ENCODE results near the gene ROCK2. TPM values are rescaled to one million over a fixed set of nuclear protein-coding genes. Genes with fewer than 3 reads are reported as not detected.
"Not testable (repeated sequence)": the region's sequence is repeated elsewhere in the genome, so short reads cannot be mapped to it uniquely, and the experiment has no call there.

The ROCK2 gene
- total RNA-seq, 4 donors from 2014 or later: 51.0 to 75.9 (median 67.6) TPM

- H3K27ac ChIP-seq: no peak overlapping the region
- DNase-seq: no peak
- H3K4me1 ChIP-seq: no peaks in the 10 kb centered on the region
- TF ChIP-seq, protein P1, sequence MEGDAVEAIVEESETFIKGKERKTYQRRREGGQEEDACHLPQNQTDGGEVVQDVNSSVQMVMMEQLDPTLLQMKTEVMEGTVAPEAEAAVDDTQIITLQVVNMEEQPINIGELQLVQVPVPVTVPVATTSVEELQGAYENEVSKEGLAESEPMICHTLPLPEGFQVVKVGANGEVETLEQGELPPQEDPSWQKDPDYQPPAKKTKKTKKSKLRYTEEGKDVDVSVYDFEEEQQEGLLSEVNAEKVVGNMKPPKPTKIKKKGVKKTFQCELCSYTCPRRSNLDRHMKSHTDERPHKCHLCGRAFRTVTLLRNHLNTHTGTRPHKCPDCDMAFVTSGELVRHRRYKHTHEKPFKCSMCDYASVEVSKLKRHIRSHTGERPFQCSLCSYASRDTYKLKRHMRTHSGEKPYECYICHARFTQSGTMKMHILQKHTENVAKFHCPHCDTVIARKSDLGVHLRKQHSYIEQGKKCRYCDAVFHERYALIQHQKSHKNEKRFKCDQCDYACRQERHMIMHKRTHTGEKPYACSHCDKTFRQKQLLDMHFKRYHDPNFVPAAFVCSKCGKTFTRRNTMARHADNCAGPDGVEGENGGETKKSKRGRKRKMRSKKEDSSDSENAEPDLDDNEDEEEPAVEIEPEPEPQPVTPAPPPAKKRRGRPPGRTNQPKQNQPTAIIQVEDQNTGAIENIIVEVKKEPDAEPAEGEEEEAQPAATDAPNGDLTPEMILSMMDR (IDR thresholded peaks at IDR 0.05): no peak
- TF ChIP-seq POLR2A (IDR thresholded peaks at IDR 0.05): no peak
- no peak overlapping the region for H3K4me3 ChIP-seq
- peaks cover 0 to 3% (median 0%) of the 10 kb centered on the region in 3 donors for H3K36me3 ChIP-seq
- no peaks in the 10 kb centered on the region for H3K9me3 ChIP-seq
- no peaks in the 10 kb centered on the region for H3K27me3 ChIP-seq
These were observed 178.0 kb downstream of the ROCK2 start for GRCh38 chr2:11166476-11166875.

GRCh38 chr2:11165046-11165445 lies 179.4 kb downstream of the ROCK2 start:
- H3K27me3 ChIP-seq, H3K36me3 ChIP-seq, H3K4me1 ChIP-seq, H3K9me3 ChIP-seq, DNase-seq, H3K4me3 ChIP-seq, H3K27ac ChIP-seq: not testable (repeated sequence)

- TF ChIP-seq, protein P1 (IDR thresholded peaks at IDR 0.05): no peak
- TF ChIP-seq POLR2A (IDR thresholded peaks at IDR 0.05): no peak
- no peak overlapping the region for H3K4me3 ChIP-seq
- H3K27me3 ChIP-seq: no peaks in the 10 kb centered on the region
- H3K27ac ChIP-seq: no peak overlapping the region
- no peaks in the 10 kb centered on the region for H3K4me1 ChIP-seq
- DNase-seq: no peak
- H3K36me3 ChIP-seq: peaks cover 0 to 3% (median 0%) of the 10 kb centered on the region in 3 donors
- H3K9me3 ChIP-seq: no peaks in the 10 kb centered on the region
These were observed 180.8 kb downstream of the ROCK2 start for GRCh38 chr2:11163439-11164317.

DNA sequence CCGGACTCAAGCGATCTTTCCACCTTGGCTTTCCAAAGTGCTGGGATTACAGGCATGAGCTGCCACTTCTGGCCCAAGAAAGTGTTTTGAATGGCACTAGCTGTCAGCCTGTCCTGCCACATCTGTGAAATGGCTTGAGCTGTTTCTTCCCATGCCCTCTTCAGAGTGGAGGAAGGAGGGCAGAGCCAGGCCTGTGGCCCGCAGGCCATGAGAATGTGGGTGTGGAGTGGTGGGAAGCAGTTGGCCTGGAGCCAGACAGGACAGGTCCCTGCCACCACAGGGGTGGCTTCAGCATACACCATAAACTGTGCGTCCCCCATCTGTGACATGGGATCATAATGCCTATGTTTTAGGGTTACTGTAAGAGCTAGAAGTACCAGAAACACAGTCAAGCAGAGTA lies 182.7 kb downstream of the ROCK2 start:
- Histone ChIP-seq H3K4me3 (no peak overlapping the region), H3K36me3 (peaks cover 0 to 3% (median 0%) of the 10 kb centered on the region in 3 donors), H3K4me1 (peaks cover 0 to 1% (median 0%) of the 10 kb centered on the region in 4 donors), H3K27me3 (no peaks in the 10 kb centered on the region), H3K27ac (no peak overlapping the region), H3K9me3 (no peaks in the 10 kb centered on the region)
- no peak for DNase-seq
- no peak for TF ChIP-seq POLR2A (IDR thresholded peaks at IDR 0.05)
- TF ChIP-seq, protein P1 (IDR thresholded peaks at IDR 0.05): no peak

GRCh38 chr2:11160731-11161455 lies 183.5 kb downstream of the ROCK2 start:
- Histone ChIP-seq H3K4me3 (no peak overlapping the region), H3K9me3 (no peaks in the 10 kb centered on the region), H3K27ac (peak overlapping the region in 2 of 4 donors; percentile 25 to 61), H3K36me3 (peaks cover 0 to 3% (median 0%) of the 10 kb centered on the region in 3 donors), H3K27me3 (no peaks in the 10 kb centered on the region), H3K4me1 (peaks cover 0 to 10% (median 3%) of the 10 kb centered on the region in 4 donors)
- no peak for DNase-seq
- TF ChIP-seq, protein P1 (IDR thresholded peaks at IDR 0.05): no peak
- TF ChIP-seq POLR2A (IDR thresholded peaks at IDR 0.05): no peak

GRCh38 chr2:11160256-11160655 lies 184.2 kb downstream of the ROCK2 start:
- no peak for DNase-seq
- Histone ChIP-seq H3K27me3 (no peaks in the 10 kb centered on the region), H3K27ac (no peak overlapping the region), H3K4me3 (no peak overlapping the region), H3K4me1 (peaks cover 0 to 12% (median 4%) of the 10 kb centered on the region in 4 donors), H3K36me3 (peaks cover 0 to 3% (median 0%) of the 10 kb centered on the region in 3 donors), H3K9me3 (no peaks in the 10 kb centered on the region)
- TF ChIP-seq POLR2A (IDR thresholded peaks at IDR 0.05): no peak
- TF ChIP-seq, protein P1 (IDR thresholded peaks at IDR 0.05): no peak

Measured in Peyer's patch (tissue), 4 donors.